ENCODE results near the gene DNAH11. TPM values are rescaled to one million over a fixed set of nuclear protein-coding genes. Genes with fewer than 3 reads are reported as not detected.

Gene DNAH11
- total and polyA plus RNA-seq, 4 donors = 0.05 to 0.50 (median 0.11) TPM

DNA sequence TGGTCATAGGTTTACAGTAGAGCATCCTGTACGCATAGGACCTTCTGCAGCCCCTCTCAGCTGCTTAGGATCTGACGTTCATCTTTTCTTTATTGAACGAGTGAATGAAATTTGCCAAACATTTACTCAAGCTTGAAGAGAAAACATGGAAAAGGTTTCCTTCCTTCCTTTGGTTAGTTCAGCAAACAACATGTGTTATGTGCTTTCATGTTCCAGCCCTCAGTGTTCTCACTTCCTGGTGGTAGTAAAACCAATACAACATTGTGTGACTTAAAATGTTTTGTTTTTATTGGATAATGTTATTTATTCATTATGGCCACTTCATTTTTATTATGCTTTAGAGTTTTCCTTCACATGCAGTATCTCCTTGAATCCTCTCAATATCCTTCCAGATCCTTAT is 404.2 kb downstream of the DNAH11 start:
- TF ChIP-seq, protein P1, sequence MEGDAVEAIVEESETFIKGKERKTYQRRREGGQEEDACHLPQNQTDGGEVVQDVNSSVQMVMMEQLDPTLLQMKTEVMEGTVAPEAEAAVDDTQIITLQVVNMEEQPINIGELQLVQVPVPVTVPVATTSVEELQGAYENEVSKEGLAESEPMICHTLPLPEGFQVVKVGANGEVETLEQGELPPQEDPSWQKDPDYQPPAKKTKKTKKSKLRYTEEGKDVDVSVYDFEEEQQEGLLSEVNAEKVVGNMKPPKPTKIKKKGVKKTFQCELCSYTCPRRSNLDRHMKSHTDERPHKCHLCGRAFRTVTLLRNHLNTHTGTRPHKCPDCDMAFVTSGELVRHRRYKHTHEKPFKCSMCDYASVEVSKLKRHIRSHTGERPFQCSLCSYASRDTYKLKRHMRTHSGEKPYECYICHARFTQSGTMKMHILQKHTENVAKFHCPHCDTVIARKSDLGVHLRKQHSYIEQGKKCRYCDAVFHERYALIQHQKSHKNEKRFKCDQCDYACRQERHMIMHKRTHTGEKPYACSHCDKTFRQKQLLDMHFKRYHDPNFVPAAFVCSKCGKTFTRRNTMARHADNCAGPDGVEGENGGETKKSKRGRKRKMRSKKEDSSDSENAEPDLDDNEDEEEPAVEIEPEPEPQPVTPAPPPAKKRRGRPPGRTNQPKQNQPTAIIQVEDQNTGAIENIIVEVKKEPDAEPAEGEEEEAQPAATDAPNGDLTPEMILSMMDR (IDR thresholded peaks at IDR 0.05; ENCODE audit: low read depth, low read length, missing input control) = no peak
- no peak for TF ChIP-seq HNF4A (conservative IDR thresholded peaks at IDR 0.05)
- no peak for TF ChIP-seq GABPA (IDR thresholded peaks at IDR 0.05 in 1 of 2, conservative IDR thresholded peaks at IDR 0.05 in 1 of 2)
- no peak for TF ChIP-seq RXRA (IDR thresholded peaks at IDR 0.05)
- 46% methylated on average over 3 of the region's 3 CpGs for WGBS
- H3K9ac ChIP-seq (ENCODE audit: low read depth in 1 of 2, low read length in 2 of 2) = no peak overlapping the region
- peaks cover 1 to 16% (median 4%) of the 10 kb centered on the region in 4 donors for H3K4me1 ChIP-seq (ENCODE audit: control insufficient read depth in 4 of 4, insufficient read depth in 4 of 4, low read length in 3 of 4)
- H3K27me3 ChIP-seq (ENCODE audit: control insufficient read depth in 4 of 4, insufficient read depth in 4 of 4, low read length in 3 of 4) = no peaks in the 10 kb centered on the region
- no peak overlapping the region for H3K4me3 ChIP-seq (ENCODE audit: low read depth in 1 of 3, low read length in 3 of 3)
- H3K36me3 ChIP-seq (ENCODE audit: control insufficient read depth in 4 of 4, insufficient read depth in 3 of 4, low read depth in 1 of 4, low read length in 3 of 4) = no peaks in the 10 kb centered on the region
- H3K9me3 ChIP-seq (ENCODE audit: control insufficient read depth in 4 of 4, low read length in 3 of 4) = no peaks in the 10 kb centered on the region
- H3K27ac ChIP-seq (ENCODE audit: low read depth in 1 of 2, low read length in 2 of 2) = no peak overlapping the region
- no peak for DNase-seq (ENCODE audit: low spot score)

DNA sequence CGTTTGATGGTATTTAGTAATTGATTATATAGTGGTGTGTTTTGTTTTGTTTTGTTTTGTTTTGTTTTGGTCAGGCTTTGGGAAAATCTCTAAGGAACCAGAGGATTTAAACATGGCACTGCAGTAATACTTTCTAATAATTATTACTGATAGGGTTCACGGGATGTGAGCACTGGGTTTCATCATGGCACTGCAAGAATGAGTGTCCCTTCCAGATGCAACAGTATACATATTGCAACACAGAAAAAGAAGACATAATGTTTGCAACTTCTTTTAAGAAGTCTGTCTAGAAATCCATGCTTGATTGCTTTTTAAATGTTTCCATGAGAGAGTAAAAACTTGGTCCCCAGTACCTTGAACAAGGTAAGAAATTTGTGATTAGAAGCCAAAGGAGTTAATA is 405.1 kb downstream of the DNAH11 start:
- Histone ChIP-seq H3K4me3 (ENCODE audit: low read depth in 1 of 3, low read length in 3 of 3) (no peak overlapping the region), H3K9ac (ENCODE audit: low read depth in 1 of 2, low read length in 2 of 2) (no peak overlapping the region), H3K4me1 (ENCODE audit: control insufficient read depth in 4 of 4, insufficient read depth in 4 of 4, low read length in 3 of 4) (peaks cover 1 to 16% (median 4%) of the 10 kb centered on the region in 4 donors), H3K36me3 (ENCODE audit: control insufficient read depth in 4 of 4, insufficient read depth in 3 of 4, low read depth in 1 of 4, low read length in 3 of 4) (no peaks in the 10 kb centered on the region), H3K27ac (ENCODE audit: low read depth in 1 of 2, low read length in 2 of 2) (no peak overlapping the region), H3K27me3 (ENCODE audit: control insufficient read depth in 4 of 4, insufficient read depth in 4 of 4, low read length in 3 of 4) (no peaks in the 10 kb centered on the region), H3K9me3 (ENCODE audit: control insufficient read depth in 4 of 4, low read length in 3 of 4) (no peaks in the 10 kb centered on the region)
- TF ChIP-seq RAD21 (IDR thresholded peaks at IDR 0.05) (no peak), FOXA1 (IDR thresholded peaks at IDR 0.05) (no peak), HNF4A (conservative IDR thresholded peaks at IDR 0.05) (no peak), YY1 (IDR thresholded peaks at IDR 0.05) (no peak), GABPA (IDR thresholded peaks at IDR 0.05 in 1 of 2, conservative IDR thresholded peaks at IDR 0.05 in 1 of 2) (no peak), FOXA2 (IDR thresholded peaks at IDR 0.05) (no peak), TAF1 (conservative IDR thresholded peaks at IDR 0.05) (no peak), HNF4G (IDR thresholded peaks at IDR 0.05) (no peak)
- TF ChIP-seq, protein P2, sequence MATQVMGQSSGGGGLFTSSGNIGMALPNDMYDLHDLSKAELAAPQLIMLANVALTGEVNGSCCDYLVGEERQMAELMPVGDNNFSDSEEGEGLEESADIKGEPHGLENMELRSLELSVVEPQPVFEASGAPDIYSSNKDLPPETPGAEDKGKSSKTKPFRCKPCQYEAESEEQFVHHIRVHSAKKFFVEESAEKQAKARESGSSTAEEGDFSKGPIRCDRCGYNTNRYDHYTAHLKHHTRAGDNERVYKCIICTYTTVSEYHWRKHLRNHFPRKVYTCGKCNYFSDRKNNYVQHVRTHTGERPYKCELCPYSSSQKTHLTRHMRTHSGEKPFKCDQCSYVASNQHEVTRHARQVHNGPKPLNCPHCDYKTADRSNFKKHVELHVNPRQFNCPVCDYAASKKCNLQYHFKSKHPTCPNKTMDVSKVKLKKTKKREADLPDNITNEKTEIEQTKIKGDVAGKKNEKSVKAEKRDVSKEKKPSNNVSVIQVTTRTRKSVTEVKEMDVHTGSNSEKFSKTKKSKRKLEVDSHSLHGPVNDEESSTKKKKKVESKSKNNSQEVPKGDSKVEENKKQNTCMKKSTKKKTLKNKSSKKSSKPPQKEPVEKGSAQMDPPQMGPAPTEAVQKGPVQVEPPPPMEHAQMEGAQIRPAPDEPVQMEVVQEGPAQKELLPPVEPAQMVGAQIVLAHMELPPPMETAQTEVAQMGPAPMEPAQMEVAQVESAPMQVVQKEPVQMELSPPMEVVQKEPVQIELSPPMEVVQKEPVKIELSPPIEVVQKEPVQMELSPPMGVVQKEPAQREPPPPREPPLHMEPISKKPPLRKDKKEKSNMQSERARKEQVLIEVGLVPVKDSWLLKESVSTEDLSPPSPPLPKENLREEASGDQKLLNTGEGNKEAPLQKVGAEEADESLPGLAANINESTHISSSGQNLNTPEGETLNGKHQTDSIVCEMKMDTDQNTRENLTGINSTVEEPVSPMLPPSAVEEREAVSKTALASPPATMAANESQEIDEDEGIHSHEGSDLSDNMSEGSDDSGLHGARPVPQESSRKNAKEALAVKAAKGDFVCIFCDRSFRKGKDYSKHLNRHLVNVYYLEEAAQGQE (IDR thresholded peaks at IDR 0.05) = no peak
- TF ChIP-seq, protein P3, sequence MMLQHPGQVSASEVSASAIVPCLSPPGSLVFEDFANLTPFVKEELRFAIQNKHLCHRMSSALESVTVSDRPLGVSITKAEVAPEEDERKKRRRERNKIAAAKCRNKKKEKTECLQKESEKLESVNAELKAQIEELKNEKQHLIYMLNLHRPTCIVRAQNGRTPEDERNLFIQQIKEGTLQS (IDR thresholded peaks at IDR 0.05) = no peak
- TF ChIP-seq, protein P1 (IDR thresholded peaks at IDR 0.05; ENCODE audit: low read depth, low read length, missing input control) = no peak
- TF ChIP-seq, protein P4, sequence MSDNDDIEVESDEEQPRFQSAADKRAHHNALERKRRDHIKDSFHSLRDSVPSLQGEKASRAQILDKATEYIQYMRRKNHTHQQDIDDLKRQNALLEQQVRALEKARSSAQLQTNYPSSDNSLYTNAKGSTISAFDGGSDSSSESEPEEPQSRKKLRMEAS (IDR thresholded peaks at IDR 0.05) = no peak
- TF ChIP-seq, protein P5, sequence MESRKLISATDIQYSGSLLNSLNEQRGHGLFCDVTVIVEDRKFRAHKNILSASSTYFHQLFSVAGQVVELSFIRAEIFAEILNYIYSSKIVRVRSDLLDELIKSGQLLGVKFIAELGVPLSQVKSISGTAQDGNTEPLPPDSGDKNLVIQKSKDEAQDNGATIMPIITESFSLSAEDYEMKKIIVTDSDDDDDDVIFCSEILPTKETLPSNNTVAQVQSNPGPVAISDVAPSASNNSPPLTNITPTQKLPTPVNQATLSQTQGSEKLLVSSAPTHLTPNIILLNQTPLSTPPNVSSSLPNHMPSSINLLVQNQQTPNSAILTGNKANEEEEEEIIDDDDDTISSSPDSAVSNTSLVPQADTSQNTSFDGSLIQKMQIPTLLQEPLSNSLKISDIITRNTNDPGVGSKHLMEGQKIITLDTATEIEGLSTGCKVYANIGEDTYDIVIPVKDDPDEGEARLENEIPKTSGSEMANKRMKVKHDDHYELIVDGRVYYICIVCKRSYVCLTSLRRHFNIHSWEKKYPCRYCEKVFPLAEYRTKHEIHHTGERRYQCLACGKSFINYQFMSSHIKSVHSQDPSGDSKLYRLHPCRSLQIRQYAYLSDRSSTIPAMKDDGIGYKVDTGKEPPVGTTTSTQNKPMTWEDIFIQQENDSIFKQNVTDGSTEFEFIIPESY (IDR thresholded peaks at IDR 0.05) = no peak
- DNase-seq (ENCODE audit: low spot score) = no peak
- WGBS = 70% methylated on average over 2 of the region's 2 CpGs

Measured in liver (tissue), 9 donors.